ENCODE measurements around the gene IGHMBP2.

DNA sequence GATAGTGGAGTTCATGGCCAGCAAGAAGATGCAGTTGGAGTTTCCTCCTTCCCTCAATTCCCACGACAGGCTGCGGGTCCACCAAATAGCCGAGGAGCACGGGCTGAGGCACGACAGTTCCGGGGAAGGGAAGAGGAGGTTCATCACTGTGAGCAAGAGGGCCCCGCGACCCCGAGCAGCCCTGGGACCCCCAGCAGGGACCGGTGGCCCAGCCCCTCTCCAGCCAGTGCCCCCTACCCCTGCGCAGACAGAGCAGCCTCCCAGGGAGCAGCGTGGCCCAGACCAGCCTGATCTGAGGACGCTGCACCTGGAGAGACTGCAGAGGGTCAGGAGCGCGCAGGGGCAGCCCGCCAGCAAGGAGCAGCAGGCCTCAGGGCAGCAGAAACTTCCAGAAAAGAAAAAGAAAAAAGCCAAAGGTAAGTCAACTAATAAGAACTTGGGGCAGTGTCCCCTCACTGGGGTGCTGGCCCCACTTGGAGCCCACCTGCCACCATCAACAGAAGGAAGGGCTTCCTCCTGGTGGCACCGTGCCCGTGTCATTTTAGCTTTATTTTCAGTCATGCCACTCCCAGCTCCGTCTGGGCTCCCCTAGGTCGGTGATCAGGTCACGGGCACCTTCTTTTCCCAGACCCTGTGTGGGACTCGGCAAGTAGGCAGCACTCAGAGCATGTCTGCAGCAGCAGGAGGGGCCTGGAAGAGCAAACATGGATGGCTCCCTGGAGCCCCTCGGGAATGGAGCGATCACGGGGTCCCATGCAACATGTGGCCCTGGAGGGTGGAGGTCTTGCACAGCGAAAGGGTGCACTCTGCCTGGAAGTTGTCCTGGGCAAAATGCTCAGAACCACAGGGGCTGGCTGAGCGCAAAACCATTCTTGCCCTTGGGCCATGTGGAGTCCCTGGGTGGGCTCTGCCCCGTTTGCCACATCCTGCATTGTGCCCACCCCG, 33.3 kb downstream of the IGHMBP2 start:
- TF ChIP-seq, protein P1, sequence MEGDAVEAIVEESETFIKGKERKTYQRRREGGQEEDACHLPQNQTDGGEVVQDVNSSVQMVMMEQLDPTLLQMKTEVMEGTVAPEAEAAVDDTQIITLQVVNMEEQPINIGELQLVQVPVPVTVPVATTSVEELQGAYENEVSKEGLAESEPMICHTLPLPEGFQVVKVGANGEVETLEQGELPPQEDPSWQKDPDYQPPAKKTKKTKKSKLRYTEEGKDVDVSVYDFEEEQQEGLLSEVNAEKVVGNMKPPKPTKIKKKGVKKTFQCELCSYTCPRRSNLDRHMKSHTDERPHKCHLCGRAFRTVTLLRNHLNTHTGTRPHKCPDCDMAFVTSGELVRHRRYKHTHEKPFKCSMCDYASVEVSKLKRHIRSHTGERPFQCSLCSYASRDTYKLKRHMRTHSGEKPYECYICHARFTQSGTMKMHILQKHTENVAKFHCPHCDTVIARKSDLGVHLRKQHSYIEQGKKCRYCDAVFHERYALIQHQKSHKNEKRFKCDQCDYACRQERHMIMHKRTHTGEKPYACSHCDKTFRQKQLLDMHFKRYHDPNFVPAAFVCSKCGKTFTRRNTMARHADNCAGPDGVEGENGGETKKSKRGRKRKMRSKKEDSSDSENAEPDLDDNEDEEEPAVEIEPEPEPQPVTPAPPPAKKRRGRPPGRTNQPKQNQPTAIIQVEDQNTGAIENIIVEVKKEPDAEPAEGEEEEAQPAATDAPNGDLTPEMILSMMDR (IDR thresholded peaks at IDR 0.05) = no peak
- TF ChIP-seq POLR2AphosphoS5 (IDR thresholded peaks at IDR 0.05; ENCODE audit: low read depth, low read length) (no peak), SIN3A (IDR thresholded peaks at IDR 0.05; ENCODE audit: borderline replicate concordance, insufficient read depth, low read depth, low read length) (no peak), TCF7L2 (IDR thresholded peaks at IDR 0.05; ENCODE audit: low read depth, low read length) (no peak)

All from Panc1 (cell line).